Choroid plexus epithelial cell (primary cell): ENCODE data around the gene CCDC28B.

ENCODE experiments used
- DNase-seq: peaks from one replicate; pipeline ENCODE4 v3.0.0-alpha.2; 2010; ENCODE audit warnings: low read depth
- H3K4me3 ChIP-seq: 2 replicates; pipeline ENCODE4 v1.5.1; 2011; ENCODE audit warnings: low read depth, mild to moderate bottlenecking, control low read depth, low read length, moderate library complexity
- CTCF ChIP-seq: conservative IDR thresholded peaks from 2 replicates; pipeline ENCODE4 v1.5.1; 2011; ENCODE audit warnings: low read depth, mild to moderate bottlenecking, control low read depth, inconsistent platforms, low read length, moderate library complexity

The CCDC28B gene

GRCh38 chr1:32172621-32173245, 27.7 kb upstream of the CCDC28B start:
- peak; percentile 36 for DNase-seq
- H3K4me3 ChIP-seq, result no peak overlapping the region
- TF ChIP-seq CTCF, result no peak

DNA sequence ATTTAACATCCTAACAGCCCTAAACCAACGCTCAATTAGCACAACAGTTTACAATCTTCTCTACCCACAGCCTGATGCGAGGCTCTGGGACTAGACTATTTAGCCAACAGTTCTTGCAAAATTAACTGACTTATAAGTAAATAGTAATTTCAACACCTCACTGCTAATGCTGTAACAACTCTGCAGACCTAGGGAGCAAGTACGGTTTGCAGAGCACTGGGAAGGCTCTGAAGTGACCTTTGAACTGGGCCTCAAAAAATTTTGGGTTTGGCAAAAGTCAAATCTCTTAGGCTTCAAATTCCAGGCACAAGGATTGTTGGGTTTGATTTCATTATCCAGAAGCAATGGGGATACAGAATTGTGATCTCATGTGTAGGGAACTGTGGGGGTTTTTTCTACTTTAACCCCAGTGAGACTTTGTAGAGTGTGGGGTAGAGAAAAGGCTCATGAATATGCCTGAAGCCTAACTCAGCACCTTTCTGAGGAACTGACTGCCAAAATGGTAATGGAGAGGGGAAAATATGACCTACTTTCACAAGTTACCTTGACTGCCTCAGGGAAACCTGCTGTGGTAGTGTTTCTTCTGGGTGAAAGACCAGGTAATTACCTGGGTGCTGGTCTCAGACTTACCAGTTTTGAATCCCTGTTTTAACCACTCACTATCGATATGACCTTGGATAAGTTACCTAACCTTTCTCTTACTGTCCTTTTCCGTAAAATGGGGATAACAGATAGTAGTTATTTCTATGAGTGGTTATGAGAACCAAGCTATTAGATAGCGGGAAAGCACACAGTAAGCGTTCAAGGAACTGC, 21.8 kb upstream of the CCDC28B start:
- no peak overlapping the region for H3K4me3 ChIP-seq
- no peak for TF ChIP-seq CTCF

GRCh38 chr1:32179193-32179442, 21.3 kb upstream of the CCDC28B start:
- TF ChIP-seq CTCF, result no peak
- DNase-seq, result no peak
- H3K4me3 ChIP-seq, result peak overlapping the region; percentile 77

More for the DNA sequence above, 21.8 kb upstream of the CCDC28B start:
- no peak for DNase-seq

DNA sequence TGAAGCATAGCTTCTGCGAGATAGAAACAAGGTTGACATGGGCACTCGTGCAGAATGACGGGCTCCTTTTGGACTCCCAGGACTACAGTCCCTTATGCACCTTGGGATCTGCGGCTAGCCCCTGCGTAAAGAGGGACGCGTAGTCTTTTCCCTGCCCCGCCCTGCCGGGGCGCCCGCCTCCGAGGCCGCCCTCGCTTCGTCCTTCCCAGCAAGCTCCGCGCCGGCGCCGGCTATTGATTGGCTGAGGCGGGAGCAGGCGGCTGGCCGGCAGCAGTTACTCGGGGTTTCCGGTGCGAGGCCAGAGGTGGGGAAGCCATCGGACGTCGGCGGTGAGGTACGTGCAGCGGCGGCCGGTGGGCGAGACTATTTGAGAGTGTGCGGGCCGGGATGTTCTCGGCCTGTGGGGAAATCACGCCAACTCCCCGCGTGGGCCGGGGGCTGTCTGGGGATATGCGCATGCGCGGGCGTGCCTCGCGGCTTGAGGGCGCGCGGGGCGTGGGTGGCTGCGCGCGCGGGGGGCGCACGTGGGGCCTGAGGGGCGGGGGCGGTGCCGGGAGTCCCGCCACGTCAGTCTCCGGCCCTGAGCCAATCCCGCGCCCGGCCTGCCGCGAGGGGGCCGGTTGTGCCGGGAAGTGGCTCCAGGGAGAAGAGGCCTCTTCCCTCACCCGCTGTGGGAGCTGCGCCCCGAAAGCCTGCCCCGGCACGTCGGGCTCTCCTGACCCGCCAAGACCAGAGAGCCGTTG, 20.8 kb upstream of the CCDC28B start, which contains the start of gene TXLNA:
TXLNA (plus strand) TSS at position 233 of the 743 bp plus-strand sequence. CDS start 671 bp downstream, outside the sequence.
- peak within 1 kb of the TSS; percentile 77 for H3K4me3 ChIP-seq
- TF ChIP-seq CTCF, result no peak
- DNase-seq, result peak; percentile 95

GRCh38 chr1:32180186-32181060, 20.0 kb upstream of the CCDC28B start:
- DNase-seq, result peak; percentile 63
- no peak for TF ChIP-seq CTCF
- peak overlapping the region; percentile 77 for H3K4me3 ChIP-seq

GRCh38 chr1:32181065-32181464, 19.3 kb upstream of the CCDC28B start:
- no peak for TF ChIP-seq CTCF
- peak overlapping the region; percentile 77 for H3K4me3 ChIP-seq
- no peak for DNase-seq
